GM18519 (cell line): Measurements from ENCODE around the gene C2CD4D.

Experiments
- ATAC-seq: cut with Tn5 transposase; IDR thresholded peaks from one replicate; pipeline ENCODE4 v1.9.1; 2021; ENCODE audit warnings: mild to moderate bottlenecking, moderate library complexity; ENCODE audit not compliant: unreplicated experiment, low FRiP score

C2CD4D gene

DNA sequence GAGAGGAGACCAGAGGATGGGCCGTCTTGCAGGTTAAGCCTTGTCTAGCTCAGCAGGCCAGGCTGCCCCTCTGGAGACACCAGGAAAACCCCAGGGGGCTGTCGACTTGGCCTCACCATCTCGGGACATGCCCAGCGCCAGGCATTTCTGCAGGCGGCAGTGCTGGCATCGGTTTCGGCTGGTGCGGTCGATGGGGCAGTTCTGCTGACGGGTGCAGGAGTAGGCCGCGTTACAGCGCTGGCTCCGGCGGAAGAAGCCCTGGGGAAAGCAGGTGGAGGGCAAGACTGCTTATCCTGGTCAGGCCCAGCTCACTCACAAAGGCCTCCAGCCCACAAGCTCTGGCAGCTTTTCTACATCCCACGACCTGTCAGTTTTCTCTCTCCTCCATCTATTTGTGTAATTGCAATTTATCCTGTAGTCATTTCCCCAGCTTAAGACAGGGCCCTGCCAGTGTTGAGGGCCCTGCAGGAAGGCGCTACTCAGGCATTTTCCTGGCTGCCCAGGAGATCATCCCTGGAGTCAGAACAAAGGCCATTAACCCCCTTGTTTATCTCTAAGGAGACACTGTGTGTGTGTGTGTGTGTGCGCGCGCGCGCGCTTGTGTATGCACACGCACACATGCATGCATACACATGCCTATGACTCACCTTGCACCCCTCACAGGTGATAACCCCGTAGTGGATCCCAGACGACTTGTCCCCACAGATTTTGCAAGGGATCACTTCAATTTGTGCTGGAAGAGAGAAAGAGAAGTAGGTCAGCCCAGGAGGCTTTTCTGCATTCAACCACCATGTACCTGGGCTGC lies 22.9 kb downstream of the C2CD4D start:
- no peak for ATAC-seq

DNA sequence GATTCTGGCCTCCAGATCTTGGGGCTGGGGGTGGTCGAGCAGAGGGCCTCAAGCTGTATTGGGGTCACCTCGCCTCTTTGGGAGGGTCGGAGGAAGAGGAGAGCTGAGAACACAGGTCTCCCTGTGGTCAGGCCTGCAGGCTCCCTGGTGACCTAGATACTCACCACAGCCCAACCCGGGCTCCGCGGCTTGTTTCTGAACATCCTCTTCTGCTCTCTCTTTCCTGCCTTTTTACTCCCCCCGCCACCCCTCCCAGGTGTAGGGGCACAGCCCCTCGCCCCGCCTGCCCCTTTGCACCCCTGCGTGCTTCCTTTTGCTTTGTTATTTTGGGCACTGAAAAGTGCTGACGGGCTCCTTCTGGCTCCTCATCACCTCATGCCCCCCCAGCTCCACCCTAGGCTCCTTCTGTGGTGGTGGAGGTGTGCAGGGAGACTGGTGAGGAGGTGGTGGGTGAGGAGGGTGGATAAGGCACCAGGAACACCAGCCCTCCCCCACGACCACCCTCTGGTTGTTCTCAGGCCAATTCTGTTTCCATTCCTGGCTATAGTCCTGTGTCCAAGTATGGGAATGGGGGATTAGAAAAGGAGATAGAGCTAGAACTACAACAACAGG lies 23.8 kb downstream of the C2CD4D start:
- no peak for ATAC-seq

DNA sequence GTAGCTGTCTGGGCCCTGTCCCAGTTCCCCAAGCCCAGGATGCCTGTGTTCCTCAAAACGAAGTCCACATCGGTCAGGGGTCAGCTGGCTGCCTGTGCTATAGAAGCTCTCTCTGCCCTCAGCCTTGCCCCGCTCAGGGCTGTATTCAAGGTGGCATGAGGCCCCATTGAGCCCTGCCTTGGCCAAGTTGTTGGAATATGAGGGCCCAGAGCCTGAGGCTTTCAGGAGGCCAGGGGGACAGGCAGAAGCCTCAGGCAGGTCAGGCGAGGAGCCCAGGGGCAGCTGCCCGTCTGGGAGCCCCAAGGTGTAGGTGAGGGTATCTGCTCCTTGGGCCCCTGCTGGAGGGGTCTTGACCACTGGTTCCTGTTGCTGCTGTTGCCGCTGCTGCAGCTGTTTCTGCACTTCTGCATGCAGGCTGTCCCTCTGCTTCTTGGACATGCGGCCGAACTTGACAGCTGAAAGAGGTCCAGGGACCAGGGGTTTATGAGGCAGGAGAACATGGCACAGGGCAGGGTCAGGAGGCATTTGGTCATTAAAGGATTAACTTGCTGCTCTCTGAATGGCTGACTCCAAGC lies 24.6 kb downstream of the C2CD4D start:
- ATAC-seq: no peak

DNA sequence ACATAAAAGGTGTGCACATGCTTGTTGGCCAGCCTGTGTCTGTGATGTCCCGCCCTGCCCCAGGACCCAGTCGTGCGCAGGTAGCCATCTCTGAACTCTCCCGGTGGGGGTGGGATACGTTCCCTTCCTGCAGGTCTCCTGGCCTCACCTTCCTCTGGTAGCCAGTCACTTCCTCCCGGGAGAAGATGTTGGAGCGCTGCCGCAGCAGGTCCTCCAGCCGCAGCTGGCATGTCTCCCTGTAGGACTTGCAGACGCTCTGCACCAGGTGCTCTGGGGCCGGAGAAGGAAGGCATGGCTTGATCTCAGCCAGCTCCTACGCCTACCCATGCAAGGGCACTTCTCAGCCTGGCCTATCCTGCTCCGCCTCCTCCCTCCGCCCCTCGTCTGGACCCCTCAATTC lies 25.2 kb downstream of the C2CD4D start:
- ATAC-seq: no peak

DNA sequence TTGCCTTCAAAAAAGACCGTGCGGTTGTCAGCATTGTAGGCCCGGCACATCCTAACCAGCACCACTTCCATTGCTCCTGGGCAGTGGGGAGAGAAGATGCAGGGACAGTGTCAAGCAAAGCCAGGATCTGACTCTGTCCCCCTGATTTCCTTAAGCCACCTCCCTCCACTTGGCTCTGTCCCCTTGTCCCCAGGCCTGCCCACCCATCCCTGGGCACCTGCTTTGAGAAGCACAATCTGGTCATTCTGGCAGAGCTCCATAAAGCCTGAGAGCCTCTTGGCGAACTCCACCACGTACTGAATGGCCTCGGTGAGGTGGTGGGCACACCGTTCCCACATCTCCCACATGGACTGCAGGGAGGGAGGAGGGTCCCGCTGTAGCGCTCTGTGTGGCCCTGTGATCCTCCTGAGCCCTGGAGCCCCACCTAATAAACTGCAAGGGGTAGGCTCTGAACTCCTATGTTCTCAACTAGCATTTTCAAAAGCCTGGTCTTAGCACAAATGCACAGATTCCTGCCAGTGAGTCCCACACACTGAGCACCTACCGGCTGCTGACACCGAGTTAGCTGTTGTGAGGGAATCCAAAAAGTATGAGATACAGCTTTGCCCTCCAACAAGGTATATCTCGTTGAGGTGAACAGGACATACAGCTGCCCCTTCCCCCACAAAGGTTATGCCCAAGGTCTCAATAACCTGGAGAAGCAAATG lies 26.2 kb downstream of the C2CD4D start:
- no peak for ATAC-seq

DNA sequence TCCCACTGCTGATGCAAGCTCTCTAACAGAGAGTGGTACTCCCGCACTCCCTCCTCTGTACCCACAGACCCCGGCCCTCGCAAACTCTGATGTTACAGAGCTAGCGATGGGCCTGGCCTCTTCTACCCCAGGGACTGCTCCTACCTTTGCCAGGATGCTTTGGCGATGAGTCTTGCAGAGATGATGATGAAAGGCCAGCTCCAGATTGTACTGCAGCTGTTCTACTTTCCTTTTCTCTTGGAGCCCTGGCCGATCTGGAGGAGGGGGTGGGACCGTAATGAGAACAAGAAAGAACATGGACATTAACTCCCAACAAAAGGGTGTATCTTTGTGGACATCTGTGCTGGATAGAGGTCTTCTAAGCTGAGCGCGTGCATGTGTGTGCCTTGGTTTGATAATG lies 28.4 kb downstream of the C2CD4D start:
- no peak for ATAC-seq

DNA sequence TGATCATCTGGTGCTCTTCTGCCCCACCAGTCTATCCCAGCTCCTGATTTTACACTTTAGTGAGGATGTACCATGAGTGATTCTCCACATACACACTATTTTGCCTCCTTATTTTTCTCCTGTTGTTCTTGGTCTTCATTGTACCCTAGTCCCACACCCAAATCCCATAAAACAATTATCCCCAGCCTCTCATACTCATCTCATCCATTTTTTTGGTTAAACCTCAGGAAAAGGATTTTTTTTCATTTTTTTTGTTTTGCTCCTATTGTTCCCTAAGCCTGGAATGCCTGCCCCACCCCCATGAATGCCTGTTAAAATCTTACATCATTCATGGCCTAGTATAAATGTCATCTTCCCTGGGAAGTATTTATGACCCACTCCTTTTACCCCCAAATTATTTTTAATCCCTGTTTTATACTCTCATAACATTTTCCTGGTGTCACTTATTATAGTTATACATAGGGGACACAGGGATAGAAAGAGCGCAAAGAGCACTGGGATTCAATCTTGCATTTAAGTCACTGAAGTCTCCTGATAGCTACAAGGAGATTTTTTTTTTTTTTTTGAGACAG lies 29.5 kb downstream of the C2CD4D start:
- ATAC-seq: no peak

DNA sequence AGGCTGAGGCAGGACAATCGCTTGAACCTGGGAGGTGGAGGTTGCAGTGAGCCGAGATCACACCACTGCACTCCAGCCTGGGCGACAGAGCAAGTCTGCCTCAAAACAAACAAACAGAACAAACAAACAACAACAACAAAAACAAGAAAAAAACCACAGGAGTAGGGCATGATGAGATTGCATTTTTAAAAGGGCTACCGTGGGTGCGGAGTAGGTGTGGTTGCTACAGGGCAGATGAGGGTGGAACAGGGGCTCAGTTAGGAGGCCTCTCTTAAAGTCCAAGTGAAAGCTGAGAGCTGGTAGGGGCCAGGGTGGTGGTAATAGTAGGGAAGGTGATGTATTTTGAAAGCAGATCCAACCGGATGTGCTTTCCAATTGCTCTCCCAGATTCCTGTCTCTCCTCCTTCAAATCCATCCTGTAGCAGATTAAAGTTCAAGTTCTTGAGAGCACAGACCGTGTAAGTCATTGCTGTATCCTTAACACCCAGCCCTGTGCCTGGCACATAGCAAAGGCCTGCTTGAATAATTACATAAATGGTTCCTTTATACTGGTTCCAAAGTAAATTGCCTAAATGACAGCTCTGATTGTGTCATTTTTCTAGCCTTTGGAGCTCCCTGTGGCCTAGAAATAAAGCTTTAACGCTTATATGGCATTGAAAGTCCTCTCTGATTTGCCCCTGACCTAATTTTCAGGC lies 30.2 kb downstream of the C2CD4D start:
- ATAC-seq: no peak

DNA sequence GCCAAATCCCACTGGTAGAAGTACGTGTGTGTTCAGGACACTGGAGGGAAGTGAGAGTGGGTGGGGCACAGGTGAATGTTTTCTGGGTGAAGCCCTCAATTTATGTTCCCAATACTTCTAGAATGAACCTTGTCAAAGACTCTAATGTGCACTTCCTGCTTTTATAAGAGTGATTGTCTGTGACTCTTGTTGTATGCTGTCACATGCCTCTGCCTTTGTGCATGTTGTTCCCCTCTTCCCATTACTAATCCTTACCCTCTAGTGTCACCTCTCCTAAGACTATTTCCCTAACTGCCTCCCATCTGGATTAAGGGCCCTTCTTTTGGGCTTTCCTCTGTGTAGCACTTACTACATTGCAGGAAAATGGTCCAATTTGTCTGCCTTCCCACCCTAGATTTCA lies 31.9 kb downstream of the C2CD4D start:
- ATAC-seq: no peak

DNA sequence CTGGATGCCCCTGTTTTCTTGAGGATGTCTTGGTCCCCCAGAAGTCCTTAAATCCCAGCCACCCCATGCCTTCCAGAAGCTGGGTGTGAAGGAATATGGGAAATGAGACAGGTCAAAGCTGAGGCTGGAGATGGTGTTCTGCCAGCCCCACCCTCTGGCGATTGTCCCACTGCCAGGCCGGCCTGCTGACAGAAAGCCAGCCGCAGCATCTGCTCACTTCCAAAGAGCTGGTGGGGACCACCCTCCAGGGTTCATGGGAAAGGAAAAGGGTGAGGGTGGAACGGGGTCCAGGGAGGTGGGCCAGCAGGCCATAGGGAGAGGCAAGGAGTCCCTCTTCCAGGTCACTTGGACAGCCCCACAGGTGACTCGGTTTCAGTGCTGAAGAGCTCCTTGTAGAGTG lies 32.5 kb downstream of the C2CD4D start:
- ATAC-seq: no peak

DNA sequence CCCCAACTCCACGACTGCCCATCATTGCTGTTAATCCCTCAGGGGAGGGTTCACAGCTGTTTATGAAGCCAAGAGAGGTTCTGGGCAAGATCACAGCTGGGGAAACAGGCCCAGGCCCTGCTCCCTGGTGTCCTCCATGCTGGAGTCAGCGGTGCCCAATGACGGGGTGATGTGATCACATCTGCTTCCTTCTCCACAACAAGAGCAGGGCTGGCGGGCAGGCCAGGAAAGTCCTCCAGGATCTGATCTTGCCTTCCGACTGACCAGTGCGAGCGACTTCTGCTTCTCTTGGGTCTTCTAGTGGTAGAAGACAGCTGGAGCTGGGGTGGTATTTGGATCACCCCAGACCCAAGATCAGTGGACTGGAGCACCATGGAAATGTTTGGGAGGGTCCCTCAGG lies 33.5 kb downstream of the C2CD4D start:
- ATAC-seq: no peak

DNA sequence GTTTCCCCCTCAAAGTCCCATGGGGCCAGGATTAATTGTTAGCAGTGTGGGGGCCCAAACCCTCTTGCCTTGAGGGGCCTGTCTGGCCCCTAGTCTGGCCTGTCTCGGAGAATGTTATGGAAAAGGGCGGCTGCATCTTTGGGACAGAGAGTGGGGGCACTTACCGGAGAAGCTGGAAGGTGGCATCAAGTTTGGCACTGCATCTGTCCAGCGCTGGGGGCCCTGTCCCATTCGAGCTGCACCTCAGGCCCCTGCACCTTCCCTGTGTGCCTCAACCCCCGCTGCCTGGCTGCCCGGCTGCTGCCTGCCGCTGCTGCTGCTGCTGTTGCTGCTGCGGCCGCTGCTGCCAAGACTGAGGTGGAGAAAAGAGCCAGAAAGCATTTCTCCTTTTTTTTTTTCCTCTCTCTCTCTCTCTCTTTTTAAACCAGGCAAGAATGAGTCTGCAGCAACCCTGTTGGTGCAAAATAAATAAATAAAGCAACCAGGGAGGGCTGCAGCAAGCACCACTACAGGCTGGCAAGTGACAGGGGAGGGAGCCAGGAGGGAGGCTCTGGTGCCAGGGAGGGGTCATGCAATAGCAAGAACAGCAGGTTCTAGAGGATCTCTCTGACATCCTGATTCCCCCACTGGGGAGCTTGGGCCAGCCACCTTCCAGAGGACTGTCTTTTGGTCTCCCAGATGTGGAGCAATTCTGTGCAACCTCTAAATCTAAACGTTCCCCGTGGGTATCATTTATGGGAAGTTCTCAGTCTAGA lies 34.4 kb downstream of the C2CD4D start, which contains the start of gene LINGO4:
Gene LINGO4, minus strand, starts transcription at position 354 of the 755 bp plus-strand sequence. CDS start 2,715 bp downstream, outside the sequence.
- ATAC-seq: no peak

DNA sequence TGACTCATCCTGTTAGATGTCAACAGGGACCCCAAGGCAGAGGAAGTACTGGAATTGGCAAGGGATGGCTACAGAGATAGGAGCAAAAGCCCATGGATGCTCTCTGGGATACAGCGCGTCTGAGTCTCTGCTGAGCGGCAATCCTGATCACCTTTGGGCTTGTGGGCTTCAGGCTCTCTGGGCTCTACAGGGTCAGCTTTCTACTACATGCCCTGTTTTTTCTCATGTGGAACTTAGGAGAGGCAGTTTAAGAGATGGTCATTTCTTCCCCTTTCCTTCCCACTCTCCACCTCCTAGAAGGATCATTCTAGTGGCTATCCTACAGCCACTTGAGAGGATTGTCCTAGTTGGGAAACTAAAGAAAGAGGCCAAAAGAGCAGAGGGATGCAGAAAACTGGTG lies 35.7 kb downstream of the C2CD4D start:
- no peak for ATAC-seq

DNA sequence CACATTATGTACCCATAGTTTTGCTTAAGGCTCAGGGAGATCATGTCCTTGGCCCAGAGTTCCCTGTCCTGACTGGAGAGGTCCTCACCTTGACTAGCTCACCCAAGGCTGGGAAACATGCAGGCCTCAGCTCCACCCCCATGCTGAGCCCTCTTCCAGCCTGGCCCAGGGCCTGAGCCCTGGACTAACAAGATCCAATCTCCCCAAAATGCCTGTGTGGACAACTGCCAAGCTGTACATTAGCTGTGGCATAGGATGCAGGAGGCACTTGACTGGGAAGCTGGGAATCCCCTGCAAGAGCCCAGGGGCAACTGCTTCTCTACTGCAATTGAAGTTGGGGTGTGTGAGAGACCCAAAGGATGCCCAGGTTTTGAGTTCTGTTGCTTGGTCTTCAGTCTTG lies 36.5 kb downstream of the C2CD4D start:
- ATAC-seq: no peak

DNA sequence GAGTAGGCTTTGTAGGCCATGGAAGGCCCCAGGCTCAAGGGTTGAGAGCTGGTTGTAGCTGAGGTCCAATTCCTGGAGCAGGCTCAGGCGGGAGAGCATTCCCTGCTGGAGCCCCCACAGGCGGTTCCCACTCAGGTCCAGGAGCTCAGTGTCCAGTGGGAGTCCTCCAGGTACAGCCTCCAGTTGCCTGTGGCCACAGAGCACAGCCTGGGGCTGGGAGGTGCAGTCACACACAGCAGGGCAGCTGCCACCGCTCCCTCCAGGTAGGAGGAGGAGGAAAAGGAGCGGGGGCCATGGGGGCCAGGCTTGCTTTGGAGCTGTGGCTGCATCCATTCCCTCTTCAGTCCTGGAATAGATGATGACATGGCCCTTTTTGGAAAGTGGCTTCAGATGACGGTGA lies 37.2 kb downstream of the C2CD4D start:
- no peak for ATAC-seq

DNA sequence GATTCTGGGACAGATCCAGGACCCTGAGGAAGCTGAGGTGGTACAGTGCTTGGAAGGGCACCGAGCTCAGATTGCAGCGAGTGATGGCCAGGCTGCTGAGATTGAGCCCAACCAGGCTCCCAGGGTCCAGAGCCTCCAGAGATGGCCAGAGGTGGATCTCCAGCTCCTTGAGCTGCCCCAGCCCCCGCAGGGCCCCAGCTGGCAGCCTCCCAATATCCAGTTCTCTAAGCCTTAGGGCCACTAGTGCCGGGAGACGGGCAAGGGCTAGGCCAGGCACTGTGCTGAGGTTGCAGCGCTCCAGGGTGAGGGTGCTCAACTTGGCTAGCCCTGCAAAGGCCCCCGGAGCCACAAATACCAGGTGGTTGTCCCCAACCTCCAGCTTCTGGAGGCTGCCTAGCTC lies 37.8 kb downstream of the C2CD4D start:
- ATAC-seq: no peak

DNA sequence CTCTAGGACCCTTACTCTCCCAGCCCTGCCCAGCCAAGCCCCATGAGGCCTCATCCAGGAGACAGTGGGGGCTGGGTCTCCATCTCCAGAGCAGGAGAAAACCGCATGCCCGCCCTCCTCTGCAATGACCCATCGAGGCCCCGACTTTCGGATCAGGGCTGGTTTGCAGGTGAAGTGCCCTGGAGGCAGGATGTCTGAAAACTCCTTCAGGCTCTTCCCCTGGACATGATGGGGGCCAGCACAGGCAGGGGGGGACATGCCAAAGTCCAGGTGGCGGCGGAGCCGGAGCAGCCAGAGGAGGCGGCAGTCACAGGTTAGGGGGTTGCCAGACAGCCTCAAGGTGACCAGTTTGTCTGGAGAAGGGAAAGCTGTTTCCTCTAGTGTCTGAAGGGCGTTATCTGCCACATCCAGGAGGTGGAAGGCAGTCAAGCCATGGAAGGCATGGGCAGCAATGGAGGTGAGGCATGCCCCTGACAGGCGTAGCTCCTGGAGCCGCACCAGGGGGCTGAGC lies 38.3 kb downstream of the C2CD4D start:
- no peak for ATAC-seq

DNA sequence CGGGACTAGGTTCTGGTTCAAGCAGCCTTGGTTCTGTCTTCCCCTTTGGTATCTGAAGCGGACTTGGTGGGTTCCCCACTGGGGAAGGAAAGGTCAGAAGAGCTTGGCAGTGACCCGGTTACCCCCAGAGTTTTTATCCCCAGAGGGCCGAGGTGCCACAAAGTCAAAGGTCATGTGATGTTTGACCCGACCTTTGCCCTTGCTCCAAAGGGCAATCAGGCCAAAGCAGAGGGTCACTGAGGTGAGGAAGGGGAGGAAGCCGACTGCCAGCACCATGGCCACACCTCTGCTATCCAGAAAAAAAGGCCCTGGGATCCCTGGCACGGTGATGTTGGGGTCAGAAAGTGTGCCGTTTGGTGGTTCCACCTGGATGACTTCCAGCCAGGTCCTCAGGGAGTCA lies 38.8 kb downstream of the C2CD4D start:
- no peak for ATAC-seq
